Tibial artery (tissue), 4 donors: ENCODE measurements around the gene FSD1.
"Not testable (repeated sequence)": the region's sequence is repeated elsewhere in the genome, so short reads cannot be mapped to it uniquely, and the experiment has no call there.

ENCODE experiments used
- DNase-seq, 2 donors: peaks; one replicate each; pipeline ENCODE4 v3.0.0-alpha.2; 2019
- H3K27ac ChIP-seq, 2 donors: fragments of 200-600 bp; sonication (generic) in 1 of 2; 1 replicate in 1 of 2; 2 replicates in 1 of 2; pipeline ENCODE4 v1.5.1; 2018 to 2019; ENCODE audit warnings: mild to moderate bottlenecking in 1 of 2
- H3K27me3 ChIP-seq, 2 donors: fragments of 200-600 bp; sonication (generic) in 1 of 2; one replicate each; pipeline versions ENCODE4 v1.5.1 to v1.6.0; 2016 to 2019
- H3K36me3 ChIP-seq, 3 donors: fragments of 200-600 bp; sonication (generic) in 2 of 3; one replicate each; pipeline ENCODE4 v1.5.1; 2016 to 2019; ENCODE audit warnings: mild to moderate bottlenecking in 2 of 3
- H3K4me1 ChIP-seq, 4 donors: fragments of 200-600 bp; sonication (generic) in 2 of 4; 1 replicate in 3 of 4; 2 replicates in 1 of 4; pipeline ENCODE4 v1.5.1; 2016 to 2019
- H3K4me3 ChIP-seq, 2 donors: fragments of 200-600 bp; sonication (generic) in 1 of 2; 1 replicate in 1 of 2; 2 replicates in 1 of 2; pipeline ENCODE4 v1.5.1; 2018 to 2019; ENCODE audit warnings: mild to moderate bottlenecking in 2 of 2
- H3K9me3 ChIP-seq, 3 donors: fragments of 200-600 bp; sonication (generic) in 1 of 3; one replicate each; pipeline ENCODE4 v1.5.1; 2016 to 2019
- intact Hi-C: fragments of 100-400 bp; cut with DNase I; formaldehyde crosslinking; loops from one replicate; pipeline ENCODE4 v1.15.0; 2023; ENCODE audit warnings: low total_unique reads
- TF ChIP-seq, protein P1 (sequence below), 2 experiments: fragments of 200-600 bp in 1 of 2; fragments of 450-650 bp in 1 of 2; IDR thresholded peaks; one replicate each; pipeline ENCODE4 v1.5.1; 2017 to 2019; ENCODE audit warnings: antibody characterized with exemption in 2 of 2, mild to moderate bottlenecking in 1 of 2, moderate library complexity in 1 of 2

The FSD1 gene

DNA sequence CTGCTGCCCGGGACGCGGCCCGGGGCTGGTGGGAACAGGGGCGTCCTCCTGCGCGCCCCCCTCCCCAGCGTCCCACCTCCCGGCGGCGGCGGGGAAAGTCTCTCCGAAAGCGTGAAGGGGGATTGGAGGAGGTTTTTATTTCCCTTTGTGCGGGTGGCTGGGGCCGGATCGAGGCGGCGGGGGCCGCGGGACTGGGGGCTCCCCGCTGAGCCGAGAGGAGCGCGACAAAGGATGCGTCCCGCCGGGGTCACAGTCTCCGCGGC, 25.2 kb upstream of the FSD1 start:
- peak overlapping the region in 1 of 2 donors; percentile 9 for H3K4me3 ChIP-seq
- H3K36me3 ChIP-seq, result no peaks in the 10 kb centered on the region
- TF ChIP-seq, protein P1, sequence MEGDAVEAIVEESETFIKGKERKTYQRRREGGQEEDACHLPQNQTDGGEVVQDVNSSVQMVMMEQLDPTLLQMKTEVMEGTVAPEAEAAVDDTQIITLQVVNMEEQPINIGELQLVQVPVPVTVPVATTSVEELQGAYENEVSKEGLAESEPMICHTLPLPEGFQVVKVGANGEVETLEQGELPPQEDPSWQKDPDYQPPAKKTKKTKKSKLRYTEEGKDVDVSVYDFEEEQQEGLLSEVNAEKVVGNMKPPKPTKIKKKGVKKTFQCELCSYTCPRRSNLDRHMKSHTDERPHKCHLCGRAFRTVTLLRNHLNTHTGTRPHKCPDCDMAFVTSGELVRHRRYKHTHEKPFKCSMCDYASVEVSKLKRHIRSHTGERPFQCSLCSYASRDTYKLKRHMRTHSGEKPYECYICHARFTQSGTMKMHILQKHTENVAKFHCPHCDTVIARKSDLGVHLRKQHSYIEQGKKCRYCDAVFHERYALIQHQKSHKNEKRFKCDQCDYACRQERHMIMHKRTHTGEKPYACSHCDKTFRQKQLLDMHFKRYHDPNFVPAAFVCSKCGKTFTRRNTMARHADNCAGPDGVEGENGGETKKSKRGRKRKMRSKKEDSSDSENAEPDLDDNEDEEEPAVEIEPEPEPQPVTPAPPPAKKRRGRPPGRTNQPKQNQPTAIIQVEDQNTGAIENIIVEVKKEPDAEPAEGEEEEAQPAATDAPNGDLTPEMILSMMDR (IDR thresholded peaks at IDR 0.05), result no peak
- intact Hi-C loops, result no loop called here
- DNase-seq, result no peak
- peaks cover 0 to 70% of the 10 kb centered on the region in 2 donors for H3K27me3 ChIP-seq
- H3K9me3 ChIP-seq, result no peaks in the 10 kb centered on the region
- H3K27ac ChIP-seq, result no peak overlapping the region
- H3K4me1 ChIP-seq, result peaks cover 0 to 18% (median 11%) of the 10 kb centered on the region in 4 donors

DNA sequence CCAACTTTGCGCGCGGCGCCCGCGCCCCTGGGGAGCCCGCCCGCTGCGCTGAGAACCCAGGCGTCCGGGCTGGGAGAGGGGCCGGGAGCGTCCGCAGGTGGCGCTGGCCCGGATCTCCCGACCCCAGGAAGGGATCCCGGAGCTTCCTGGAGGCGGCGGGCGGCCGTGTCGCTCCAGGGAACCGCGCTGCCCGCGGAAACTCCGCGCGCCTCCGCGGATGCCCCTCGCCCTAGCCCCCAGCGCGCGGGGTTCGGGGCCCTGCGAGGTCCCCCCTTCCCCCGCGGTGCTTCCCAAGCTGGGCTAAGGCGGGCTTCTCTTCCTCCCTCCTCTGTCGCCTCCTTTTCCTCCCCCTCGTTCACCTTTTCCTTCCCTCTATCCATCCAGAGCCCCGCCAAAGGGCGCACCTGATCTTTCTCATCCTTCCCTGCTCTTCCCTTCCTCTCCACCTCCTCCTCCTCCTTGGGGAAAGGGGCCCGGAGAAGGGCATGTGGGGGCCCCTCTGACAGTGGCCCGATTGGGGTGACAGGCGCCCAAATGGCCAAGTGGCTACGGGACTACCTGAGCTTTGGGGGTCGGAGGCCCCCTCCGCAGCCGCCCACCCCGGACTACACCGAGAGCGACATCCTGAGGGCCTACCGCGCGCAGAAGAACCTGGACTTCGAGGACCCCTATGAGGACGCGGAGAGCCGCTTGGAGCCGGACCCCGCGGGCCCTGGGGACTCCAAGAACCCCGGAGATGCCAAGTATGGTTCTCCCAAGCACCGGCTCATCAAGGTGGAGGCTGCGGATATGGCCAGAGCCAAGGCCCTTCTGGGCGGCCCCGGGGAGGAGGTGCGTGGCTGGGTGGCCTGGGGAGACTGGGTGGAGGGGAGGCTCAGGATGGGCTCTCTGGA, 24.6 kb upstream of the FSD1 start:
- Histone ChIP-seq H3K9me3 (no peaks in the 10 kb centered on the region), H3K4me1 (peaks cover 0 to 18% (median 11%) of the 10 kb centered on the region in 4 donors), H3K27ac (no peak overlapping the region), H3K27me3 (peaks cover 0 to 76% of the 10 kb centered on the region in 2 donors), H3K36me3 (no peaks in the 10 kb centered on the region), H3K4me3 (peak overlapping the region in 1 of 2 donors; percentile 9)
- TF ChIP-seq, protein P1 (IDR thresholded peaks at IDR 0.05), result no peak
- no peak for DNase-seq
- intact Hi-C loops, result no loop called here

DNA sequence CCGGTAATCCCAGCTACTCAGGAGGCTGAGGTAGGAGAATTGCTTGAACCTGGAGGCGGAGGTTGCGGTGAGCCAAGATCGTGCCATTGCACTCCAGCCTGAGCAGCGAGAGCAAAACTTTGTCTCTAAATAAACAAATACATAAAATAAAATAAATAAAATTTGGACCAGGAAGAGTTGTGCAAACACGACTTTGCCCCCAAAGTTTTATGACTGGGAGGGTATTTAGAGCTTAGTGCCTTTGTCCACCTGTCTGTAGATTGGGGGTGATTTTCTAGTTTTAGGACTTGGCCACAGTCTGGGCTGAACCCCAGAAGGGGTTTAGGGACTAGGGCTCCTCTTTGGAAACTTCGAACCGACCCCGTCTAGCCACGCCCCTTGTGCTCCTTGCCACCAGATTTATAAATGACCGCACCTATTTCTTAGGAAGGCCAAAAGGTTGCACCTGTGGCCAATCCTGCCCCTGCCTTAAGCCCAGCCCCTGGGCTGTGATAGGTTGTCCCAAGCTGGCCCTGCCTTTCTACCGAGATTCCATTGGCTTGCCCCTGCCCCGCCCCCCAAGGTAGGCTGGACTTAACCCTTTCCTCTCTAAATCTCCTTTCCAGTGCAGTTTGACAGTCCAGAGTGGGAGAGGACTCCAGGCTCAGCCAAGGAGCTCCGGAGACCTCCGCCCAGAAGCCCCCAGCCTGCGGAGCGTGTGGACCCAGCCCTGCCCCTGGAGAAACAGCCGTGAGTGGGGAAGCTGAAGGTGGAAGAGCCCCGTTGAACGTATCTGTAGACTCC, 20.0 kb upstream of the FSD1 start:
- intact Hi-C loops, result no loop called here
- no peak for DNase-seq

DNA sequence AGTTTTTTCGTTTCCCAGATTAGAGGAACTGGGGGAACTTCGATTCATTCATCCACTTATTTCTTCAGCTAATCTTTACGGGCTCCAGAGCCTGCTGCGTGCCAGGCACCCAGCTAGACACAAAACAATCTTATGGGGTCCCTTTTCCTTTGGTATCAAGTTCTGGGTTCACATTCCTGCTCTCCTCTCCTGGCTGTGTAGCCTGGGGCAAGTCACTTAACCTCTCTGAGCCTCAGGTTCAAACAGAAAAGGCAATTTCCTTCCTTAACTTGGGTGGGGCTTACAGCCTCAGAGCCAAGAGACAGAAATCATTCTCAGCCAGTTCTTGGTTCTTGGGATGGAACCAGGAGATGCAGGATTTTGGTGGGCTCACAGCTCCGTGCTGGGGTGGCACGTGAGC, 19.4 kb upstream of the FSD1 start:
- H3K9me3 ChIP-seq, result no peaks in the 10 kb centered on the region
- DNase-seq, result no peak
- no peaks in the 10 kb centered on the region for H3K36me3 ChIP-seq
- peaks cover 0 to 63% of the 10 kb centered on the region in 2 donors for H3K27me3 ChIP-seq
- no peak overlapping the region for H3K4me3 ChIP-seq
- TF ChIP-seq, protein P1 (IDR thresholded peaks at IDR 0.05), result no peak
- no peak overlapping the region for H3K27ac ChIP-seq
- intact Hi-C loops, result no loop called here
- peaks cover 0 to 2% (median under 1%) of the 10 kb centered on the region in 4 donors for H3K4me1 ChIP-seq

More for the DNA sequence above, 20.0 kb upstream of the FSD1 start:
- Histone ChIP-seq H3K4me3 (no peak overlapping the region), H3K27me3 (peaks cover 0 to 68% of the 10 kb centered on the region in 2 donors), H3K9me3 (no peaks in the 10 kb centered on the region), H3K27ac (no peak overlapping the region), H3K4me1 (peaks cover 0 to 8% (median 5%) of the 10 kb centered on the region in 4 donors), H3K36me3 (no peaks in the 10 kb centered on the region)
- TF ChIP-seq, protein P1 (IDR thresholded peaks at IDR 0.05), result no peak

DNA sequence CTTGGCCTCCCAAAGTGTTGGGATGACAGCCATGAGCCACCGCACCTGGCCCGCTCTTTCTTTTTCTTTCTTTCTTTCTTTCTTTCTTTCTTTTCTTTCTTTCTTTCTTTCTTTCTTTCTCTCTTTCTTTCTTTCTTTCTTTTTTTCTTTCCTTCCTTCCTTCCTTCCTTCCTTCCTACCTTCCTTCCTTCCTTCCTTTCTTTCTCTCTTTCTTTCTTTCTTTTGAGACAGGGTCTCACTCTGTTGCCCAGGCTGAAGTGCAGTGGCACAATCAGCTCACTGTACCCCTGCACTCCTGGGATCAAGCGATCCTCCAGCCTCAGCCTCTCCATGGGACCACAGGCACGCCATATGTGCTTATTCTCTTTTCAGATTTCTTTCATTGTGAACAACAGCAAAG, 18.3 kb upstream of the FSD1 start:
- H3K27ac ChIP-seq, H3K9me3 ChIP-seq, intact Hi-C loops, H3K4me1 ChIP-seq, H3K4me3 ChIP-seq, H3K36me3 ChIP-seq, DNase-seq: not testable (repeated sequence)
- H3K27me3 ChIP-seq, result peaks cover 0 to 62% of the 10 kb centered on the region in 2 donors
